Panc1 (cell line): Measurements from ENCODE around the gene NBPF12. TPM values are rescaled to one million over a fixed set of nuclear protein-coding genes. Genes with fewer than 3 reads are reported as not detected.
"Not testable (repeated sequence)": the region's sequence is repeated elsewhere in the genome, so short reads cannot be mapped to it uniquely, and the experiment has no call there.

Source experiments
- ATAC-seq: fragments of 200-7000 bp; cut with Tn5 transposase; 2 replicates; pipeline ENCODE4 v1.9.1; 2020; ENCODE audit warnings: mild to moderate bottlenecking, moderate library complexity
- BruUV-seq: library from RNA; stranded (reverse); fragments of 400-500 nt; replicated peaks from 2 replicates; lab custom pipeline; 2021; lab: Mats Ljungman, UMichigan
- CTCF ChIA-PET: fragments of 300-600 bp; sonication (Branson Sonifier 250); formaldehyde crosslinking; loops from one replicate; lab custom pipeline; 2022; ENCODE audit warnings: antibody characterized with exemption; lab: Charles Lee
- POLR2A ChIA-PET: fragments of 300-600 bp; sonication (Branson Sonifier 250); formaldehyde crosslinking; loops from one replicate; lab custom pipeline; 2022; ENCODE audit warnings: antibody characterized with exemption; lab: Charles Lee
- DNase-seq: peaks from one replicate; pipeline ENCODE4 v3.0.0-alpha.2; 2010; ENCODE audit warnings: low read depth, low spot score
- H3K27ac ChIP-seq: 2 replicates; pipeline ENCODE4 v1.5.1; 2011; ENCODE audit warnings: mild to moderate bottlenecking, low read length, inconsistent platforms
- H3K27me3 ChIP-seq: fragments of 200-500 bp; sonication (Bioruptor generic); 2 replicates; pipeline ENCODE4 v1.6.0; 2014; ENCODE audit warnings: low read length, inconsistent platforms; ENCODE audit not compliant: control insufficient read depth, insufficient read depth
- H3K36me3 ChIP-seq: fragments of 200-500 bp; sonication (Bioruptor generic); 2 replicates; pipeline ENCODE4 v1.5.1; 2014; ENCODE audit warnings: inconsistent platforms, mild to moderate bottlenecking, low read length, moderate library complexity; ENCODE audit not compliant: control insufficient read depth, insufficient read depth
- H3K4me1 ChIP-seq: 2 replicates; pipeline ENCODE4 v1.5.1; 2011; ENCODE audit warnings: inconsistent platforms, mild to moderate bottlenecking, low read length, moderate library complexity; ENCODE audit not compliant: control insufficient read depth, insufficient read depth
- H3K4me3 ChIP-seq, 2 experiments: 2 replicates each; pipeline ENCODE4 v1.5.1; 2011 to 2012; ENCODE audit warnings: low read depth in 2 of 2, low read length in 2 of 2, mild to moderate bottlenecking in 2 of 2, inconsistent platforms in 1 of 2, moderate library complexity in 1 of 2
- H3K9me3 ChIP-seq: fragments of 200-500 bp; sonication (Bioruptor generic); 2 replicates; pipeline ENCODE4 v1.5.1; 2014; ENCODE audit warnings: low read depth, mild to moderate bottlenecking, inconsistent platforms, low read length, moderate library complexity; ENCODE audit not compliant: control insufficient read depth, insufficient read depth
- POLR2AphosphoS5 ChIP-seq: IDR thresholded peaks from 2 replicates; pipeline ENCODE4 v1.6.1; 2012; ENCODE audit warnings: mild to moderate bottlenecking, low read depth, low read length, moderate library complexity
- SIN3A ChIP-seq: IDR thresholded peaks from 2 replicates; pipeline ENCODE4 v1.6.1; 2012; ENCODE audit warnings: low read depth, mild to moderate bottlenecking, low read length, moderate library complexity, borderline replicate concordance; ENCODE audit not compliant: insufficient read depth
- TCF7L2 ChIP-seq: IDR thresholded peaks from 2 replicates; pipeline ENCODE4 v1.6.1; 2011; ENCODE audit warnings: mild to moderate bottlenecking, low read depth, low read length, inconsistent platforms
- in situ Hi-C: cut with HindIII; loops from 2 replicates; pipeline ENCODE4 v1.10.0; 2016; ENCODE audit warnings: low sequenced_read_pairs, low pct_unique_long_range_greater_than_20kb
- intact Hi-C: fragments of 100-400 bp; cut with micrococcal nuclease; formaldehyde crosslinking; loops from one replicate; pipeline ENCODE4 v1.10.0; 2022; ENCODE audit not compliant: unreplicated experiment
- total RNA-seq: library from RNA; stranded (reverse); gene quantifications from one replicate; pipeline ENCODE4 v1.2.1, GENCODE V29; 2021; ENCODE audit not compliant: unreplicated experiment
- TF ChIP-seq, protein P1 (sequence below): fragments of 450-650 bp; IDR thresholded peaks from 2 replicates; pipeline ENCODE4 v1.5.1; 2017; ENCODE audit warnings: mild to moderate bottlenecking
- TF ChIP-seq, protein P2 (sequence below), 2 experiments: IDR thresholded peaks; 2 replicates each; pipeline ENCODE4 v1.6.1; 2011 to 2012; ENCODE audit warnings: low read depth in 2 of 2, control low read depth in 1 of 2, low read length in 1 of 2, mild to moderate bottlenecking in 1 of 2, moderate library complexity in 1 of 2; ENCODE audit not compliant: insufficient read depth in 1 of 2

The NBPF12 gene
- total RNA-seq, 1 experiment from 2014 or later, result 10.3 TPM

DNA sequence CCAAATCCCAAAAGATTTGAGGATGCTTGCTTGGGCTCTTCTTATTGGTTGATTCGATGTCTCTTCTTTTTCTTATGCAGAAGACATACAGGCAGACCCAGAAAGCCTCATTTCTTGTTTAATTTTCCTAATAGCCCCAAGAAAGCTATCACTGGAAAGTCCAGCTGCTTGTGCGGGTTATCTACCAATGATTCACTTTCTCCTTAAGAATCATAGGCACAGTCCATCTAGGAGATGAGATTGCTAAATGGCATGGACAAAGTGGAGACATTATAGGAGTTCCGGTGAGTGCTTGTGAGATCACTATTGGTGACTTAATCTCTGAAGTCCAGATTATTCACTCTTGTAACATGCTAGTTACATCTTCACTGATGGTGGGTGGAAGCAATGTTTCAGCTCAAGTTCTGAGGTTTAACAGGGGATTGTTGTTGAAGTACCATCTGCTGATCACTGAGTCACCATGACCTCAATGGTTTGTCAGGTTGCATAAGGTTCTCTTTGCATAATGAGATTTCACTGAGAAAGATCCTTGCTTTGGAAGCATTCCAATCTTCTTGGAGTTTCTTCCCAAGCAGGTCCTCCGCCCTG, 92.0 kb downstream of the NBPF12 start:
- H3K27ac ChIP-seq, H3K9me3 ChIP-seq, H3K36me3 ChIP-seq, H3K4me3 ChIP-seq, H3K27me3 ChIP-seq, DNase-seq, CTCF ChIA-PET, POLR2A ChIA-PET, in situ Hi-C loops, BruUV-seq, ATAC-seq, intact Hi-C loops, H3K4me1 ChIP-seq: not testable (repeated sequence)

DNA sequence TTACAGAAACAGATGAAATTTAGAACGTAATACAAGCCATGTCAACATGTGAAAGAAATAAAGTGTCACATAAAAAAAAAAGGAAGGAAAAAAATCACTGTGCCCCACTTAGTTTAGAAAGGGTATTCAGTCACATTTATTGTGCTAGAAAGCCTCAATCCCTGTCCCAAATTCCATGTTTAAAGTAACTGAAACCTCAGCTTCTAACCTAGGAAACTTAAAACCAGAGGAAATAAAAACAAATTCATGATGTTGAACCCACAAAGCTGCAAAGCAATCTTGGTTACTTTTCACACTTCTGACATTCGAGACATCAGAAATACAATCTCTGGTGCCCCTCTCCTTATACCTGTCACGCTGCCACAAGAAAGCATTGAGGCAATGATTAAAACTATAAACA, 101.8 kb downstream of the NBPF12 start:
- Histone ChIP-seq H3K27ac (no peak overlapping the region), H3K9me3 (no peaks in the 10 kb centered on the region), H3K4me3 (no peak overlapping the region), H3K36me3 (no peaks in the 10 kb centered on the region), H3K4me1 (no peaks in the 10 kb centered on the region), H3K27me3 (peaks cover 12% of the 10 kb centered on the region)
- ChIA-PET POLR2A (no interaction called here), CTCF (no interaction called here)
- no peak for ATAC-seq
- in situ Hi-C loops (no loop called here), intact Hi-C loops (no loop called here)
- TF ChIP-seq POLR2AphosphoS5 (no peak), SIN3A (no peak), TCF7L2 (no peak)
- TF ChIP-seq, protein P1, sequence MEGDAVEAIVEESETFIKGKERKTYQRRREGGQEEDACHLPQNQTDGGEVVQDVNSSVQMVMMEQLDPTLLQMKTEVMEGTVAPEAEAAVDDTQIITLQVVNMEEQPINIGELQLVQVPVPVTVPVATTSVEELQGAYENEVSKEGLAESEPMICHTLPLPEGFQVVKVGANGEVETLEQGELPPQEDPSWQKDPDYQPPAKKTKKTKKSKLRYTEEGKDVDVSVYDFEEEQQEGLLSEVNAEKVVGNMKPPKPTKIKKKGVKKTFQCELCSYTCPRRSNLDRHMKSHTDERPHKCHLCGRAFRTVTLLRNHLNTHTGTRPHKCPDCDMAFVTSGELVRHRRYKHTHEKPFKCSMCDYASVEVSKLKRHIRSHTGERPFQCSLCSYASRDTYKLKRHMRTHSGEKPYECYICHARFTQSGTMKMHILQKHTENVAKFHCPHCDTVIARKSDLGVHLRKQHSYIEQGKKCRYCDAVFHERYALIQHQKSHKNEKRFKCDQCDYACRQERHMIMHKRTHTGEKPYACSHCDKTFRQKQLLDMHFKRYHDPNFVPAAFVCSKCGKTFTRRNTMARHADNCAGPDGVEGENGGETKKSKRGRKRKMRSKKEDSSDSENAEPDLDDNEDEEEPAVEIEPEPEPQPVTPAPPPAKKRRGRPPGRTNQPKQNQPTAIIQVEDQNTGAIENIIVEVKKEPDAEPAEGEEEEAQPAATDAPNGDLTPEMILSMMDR, result no peak
- TF ChIP-seq, protein P2, sequence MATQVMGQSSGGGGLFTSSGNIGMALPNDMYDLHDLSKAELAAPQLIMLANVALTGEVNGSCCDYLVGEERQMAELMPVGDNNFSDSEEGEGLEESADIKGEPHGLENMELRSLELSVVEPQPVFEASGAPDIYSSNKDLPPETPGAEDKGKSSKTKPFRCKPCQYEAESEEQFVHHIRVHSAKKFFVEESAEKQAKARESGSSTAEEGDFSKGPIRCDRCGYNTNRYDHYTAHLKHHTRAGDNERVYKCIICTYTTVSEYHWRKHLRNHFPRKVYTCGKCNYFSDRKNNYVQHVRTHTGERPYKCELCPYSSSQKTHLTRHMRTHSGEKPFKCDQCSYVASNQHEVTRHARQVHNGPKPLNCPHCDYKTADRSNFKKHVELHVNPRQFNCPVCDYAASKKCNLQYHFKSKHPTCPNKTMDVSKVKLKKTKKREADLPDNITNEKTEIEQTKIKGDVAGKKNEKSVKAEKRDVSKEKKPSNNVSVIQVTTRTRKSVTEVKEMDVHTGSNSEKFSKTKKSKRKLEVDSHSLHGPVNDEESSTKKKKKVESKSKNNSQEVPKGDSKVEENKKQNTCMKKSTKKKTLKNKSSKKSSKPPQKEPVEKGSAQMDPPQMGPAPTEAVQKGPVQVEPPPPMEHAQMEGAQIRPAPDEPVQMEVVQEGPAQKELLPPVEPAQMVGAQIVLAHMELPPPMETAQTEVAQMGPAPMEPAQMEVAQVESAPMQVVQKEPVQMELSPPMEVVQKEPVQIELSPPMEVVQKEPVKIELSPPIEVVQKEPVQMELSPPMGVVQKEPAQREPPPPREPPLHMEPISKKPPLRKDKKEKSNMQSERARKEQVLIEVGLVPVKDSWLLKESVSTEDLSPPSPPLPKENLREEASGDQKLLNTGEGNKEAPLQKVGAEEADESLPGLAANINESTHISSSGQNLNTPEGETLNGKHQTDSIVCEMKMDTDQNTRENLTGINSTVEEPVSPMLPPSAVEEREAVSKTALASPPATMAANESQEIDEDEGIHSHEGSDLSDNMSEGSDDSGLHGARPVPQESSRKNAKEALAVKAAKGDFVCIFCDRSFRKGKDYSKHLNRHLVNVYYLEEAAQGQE (IDR thresholded peaks at IDR 0.05; ENCODE audit: insufficient read depth in 1 of 2, low read depth in 2 of 2, low read length in 1 of 2), result no peak
- no TSS peak for BruUV-seq
- DNase-seq, result no peak

DNA sequence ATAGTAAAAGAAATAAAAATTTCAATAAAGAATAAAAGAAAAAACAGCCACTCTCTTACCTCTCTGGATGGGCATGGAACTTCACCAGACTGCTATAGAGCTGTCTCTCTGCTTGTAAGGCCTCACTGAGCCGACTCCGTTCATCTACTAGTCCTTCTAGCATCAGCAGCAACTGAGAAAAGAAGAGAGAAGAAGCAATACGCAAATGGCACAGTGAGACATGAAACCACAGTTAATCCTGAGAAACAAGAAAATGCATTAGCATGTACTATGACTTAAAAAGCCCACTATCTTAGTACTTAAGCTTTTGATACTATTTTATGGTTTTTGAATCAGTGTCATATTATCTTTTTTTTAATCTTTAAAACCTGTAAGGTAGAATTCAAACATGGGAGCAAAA, 104.8 kb downstream of the NBPF12 start:
- POLR2A ChIA-PET, BruUV-seq, intact Hi-C loops, H3K9me3 ChIP-seq, DNase-seq, H3K4me1 ChIP-seq, H3K27ac ChIP-seq, H3K36me3 ChIP-seq, in situ Hi-C loops, H3K4me3 ChIP-seq, CTCF ChIA-PET, H3K27me3 ChIP-seq, ATAC-seq: not testable (repeated sequence)

DNA sequence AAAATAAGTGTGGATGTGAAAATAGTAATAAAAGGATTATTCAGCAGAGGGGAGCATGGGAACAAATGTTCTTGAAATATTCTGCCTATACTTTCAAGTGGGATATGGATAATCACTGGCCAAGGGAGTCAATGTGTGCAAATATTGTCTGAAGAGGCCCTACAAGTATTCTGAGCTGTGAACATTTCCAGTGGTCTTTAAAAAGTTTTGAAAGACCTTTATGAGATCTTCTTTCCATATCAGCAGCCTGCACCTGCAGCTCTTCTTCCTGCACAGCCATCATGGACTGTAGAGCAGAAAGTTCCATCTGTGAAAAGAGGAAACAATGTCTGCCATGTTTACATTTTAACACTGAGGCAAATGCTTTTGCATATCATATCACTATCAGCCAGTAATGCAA, 106.4 kb downstream of the NBPF12 start:
- DNase-seq, H3K27ac ChIP-seq, H3K4me3 ChIP-seq, in situ Hi-C loops, H3K36me3 ChIP-seq, H3K9me3 ChIP-seq, H3K4me1 ChIP-seq, H3K27me3 ChIP-seq, ATAC-seq, CTCF ChIA-PET, intact Hi-C loops, BruUV-seq, POLR2A ChIA-PET: not testable (repeated sequence)
